Heart left ventricle (tissue), 13 donors: ENCODE results near the gene STK17B.

Experiments used
- POLR2A ChIP-seq, 2 donors: fragments of 450-650 bp; IDR thresholded peaks; one replicate each; pipeline ENCODE4 v1.6.1; 2017; ENCODE audit warnings: antibody characterized with exemption in 2 of 2, mild to moderate bottlenecking in 2 of 2, moderate library complexity in 2 of 2
- TF ChIP-seq, protein P1 (sequence below), 12 donors: fragments of 200-600 bp; sonication (generic) in 4 of 12; IDR thresholded peaks; one replicate each; pipeline versions ENCODE4 v1.5.0 to v1.8.0; 2018 to 2022; ENCODE audit warnings: antibody characterized with exemption in 12 of 12, mild to moderate bottlenecking in 5 of 12
- donor health status: ischemic (EF 13 %, LVEDD 7.1; RV severe dilation, severe dysfunction).
- donor health status: DM: no; HTN: yes; CAD: no.
- donor health status: DM: no; HTN: no; CAD: no.
- donor health status: ischemic (EF 25% LVEDD 6.9; RV normal size, moderate dysfunction).
- donor health status: ischemic (EF 25% LVEDD 5.7; RV mildly dilated, moderate dysfunction).
- donor health status: ischemic (EF 35%, LVEDD 5.7; RV mildly dilated, moderate dysfunction).
- donor health status: nonischemic (EF 11% LVEDD 7.7; RV severe dilation, severe dysfunction).
- donor health status: DM: yes; HTN: yes; CAD: no.
- donor health status: PGD.
- donor health status: ischemic (EF 29% LVEDD 5.4; RV normal size, mild dysfunction).
- donor health status: nonischemic (EF 23%, LVEDD 6.1; RV moderate dilation, normal function).

- TF ChIP-seq, protein P1, sequence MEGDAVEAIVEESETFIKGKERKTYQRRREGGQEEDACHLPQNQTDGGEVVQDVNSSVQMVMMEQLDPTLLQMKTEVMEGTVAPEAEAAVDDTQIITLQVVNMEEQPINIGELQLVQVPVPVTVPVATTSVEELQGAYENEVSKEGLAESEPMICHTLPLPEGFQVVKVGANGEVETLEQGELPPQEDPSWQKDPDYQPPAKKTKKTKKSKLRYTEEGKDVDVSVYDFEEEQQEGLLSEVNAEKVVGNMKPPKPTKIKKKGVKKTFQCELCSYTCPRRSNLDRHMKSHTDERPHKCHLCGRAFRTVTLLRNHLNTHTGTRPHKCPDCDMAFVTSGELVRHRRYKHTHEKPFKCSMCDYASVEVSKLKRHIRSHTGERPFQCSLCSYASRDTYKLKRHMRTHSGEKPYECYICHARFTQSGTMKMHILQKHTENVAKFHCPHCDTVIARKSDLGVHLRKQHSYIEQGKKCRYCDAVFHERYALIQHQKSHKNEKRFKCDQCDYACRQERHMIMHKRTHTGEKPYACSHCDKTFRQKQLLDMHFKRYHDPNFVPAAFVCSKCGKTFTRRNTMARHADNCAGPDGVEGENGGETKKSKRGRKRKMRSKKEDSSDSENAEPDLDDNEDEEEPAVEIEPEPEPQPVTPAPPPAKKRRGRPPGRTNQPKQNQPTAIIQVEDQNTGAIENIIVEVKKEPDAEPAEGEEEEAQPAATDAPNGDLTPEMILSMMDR (IDR thresholded peaks at IDR 0.05): no peak
- TF ChIP-seq POLR2A (IDR thresholded peaks at IDR 0.05): no peak
These were observed 26.8 kb downstream of the STK17B start for GRCh38 chr2:196144513-196145126.
